NCI-H446 treated with DMSO at 0.1 percent for 48 hours (cell line): Measurements from ENCODE around the gene IRF7.

Experiments used
- DNase-seq: peaks from one replicate; lab custom pipeline; 2025; lab: John Stamatoyannopoulos, UW

Gene IRF7

GRCh38 chr11:620935-621814, 5.4 kb upstream of the IRF7 start:
- DNase-seq, result no peak

GRCh38 chr11:620201-620600, 4.5 kb upstream of the IRF7 start:
- no peak for DNase-seq

- no peak for DNase-seq
Observed at GRCh38 chr11:619628-620050, 3.9 kb upstream of the IRF7 start.

- no peak for DNase-seq
Observed at GRCh38 chr11:618856-619627, 3.3 kb upstream of the IRF7 start.

- no peak for DNase-seq
Observed at GRCh38 chr11:617912-618682, 2.3 kb upstream of the IRF7 start.

GRCh38 chr11:617199-617911, 1.6 kb upstream of the IRF7 start:
- no peak for DNase-seq

- no peak for DNase-seq
Observed at GRCh38 chr11:616320-617198, 809 bp upstream of the IRF7 start.

GRCh38 chr11:614623-615503, 887 bp downstream of the IRF7 start:
- DNase-seq, result no peak

- no peak for DNase-seq
Observed at GRCh38 chr11:614021-614622, 1.6 kb downstream of the IRF7 start.

- DNase-seq, result no peak
Observed at GRCh38 chr11:613369-613968, 2.3 kb downstream of the IRF7 start.

- no peak for DNase-seq
Observed at GRCh38 chr11:612961-613300, 2.8 kb downstream of the IRF7 start.

- DNase-seq, result no peak
Observed at GRCh38 chr11:612201-612960, 3.4 kb downstream of the IRF7 start.

GRCh38 chr11:611001-611996, 4.5 kb downstream of the IRF7 start:
- DNase-seq, result no peak

- no peak for DNase-seq
Observed at GRCh38 chr11:610146-610801, 5.5 kb downstream of the IRF7 start.

GRCh38 chr11:609341-609811, 6.4 kb downstream of the IRF7 start:
- DNase-seq, result no peak

GRCh38 chr11:608791-609251, 6.9 kb downstream of the IRF7 start:
- no peak for DNase-seq
